Embryonic facial prominence (tissue), 1 donor: ENCODE data around the gene PRKCG.

Experiments used
- DNase-seq: peaks from one replicate; pipeline ENCODE4 v3.0.0-alpha.2; 2016; ENCODE audit errors: extremely low spot score

Gene PRKCG

DNA sequence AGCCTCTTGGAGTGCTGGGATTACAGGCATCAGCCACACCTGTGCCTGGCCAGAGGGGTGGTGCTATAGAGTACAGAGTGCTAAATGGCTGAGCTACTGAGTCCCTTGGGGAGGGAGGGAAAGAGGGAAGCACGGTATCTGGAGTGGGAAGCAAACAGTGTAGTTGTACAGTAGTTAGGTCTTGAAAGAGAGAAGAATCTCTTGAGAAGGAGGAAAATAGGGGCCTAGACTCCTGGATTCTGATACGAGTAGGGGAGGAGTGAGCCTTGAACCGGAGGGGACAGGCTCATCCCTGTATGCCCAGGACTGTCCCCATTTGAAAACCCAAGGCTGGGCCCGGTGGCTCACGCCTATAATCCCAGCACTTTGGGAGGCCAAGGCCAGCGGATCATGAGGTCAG, 9.2 kb upstream of the PRKCG start:
- DNase-seq = no peak

DNA sequence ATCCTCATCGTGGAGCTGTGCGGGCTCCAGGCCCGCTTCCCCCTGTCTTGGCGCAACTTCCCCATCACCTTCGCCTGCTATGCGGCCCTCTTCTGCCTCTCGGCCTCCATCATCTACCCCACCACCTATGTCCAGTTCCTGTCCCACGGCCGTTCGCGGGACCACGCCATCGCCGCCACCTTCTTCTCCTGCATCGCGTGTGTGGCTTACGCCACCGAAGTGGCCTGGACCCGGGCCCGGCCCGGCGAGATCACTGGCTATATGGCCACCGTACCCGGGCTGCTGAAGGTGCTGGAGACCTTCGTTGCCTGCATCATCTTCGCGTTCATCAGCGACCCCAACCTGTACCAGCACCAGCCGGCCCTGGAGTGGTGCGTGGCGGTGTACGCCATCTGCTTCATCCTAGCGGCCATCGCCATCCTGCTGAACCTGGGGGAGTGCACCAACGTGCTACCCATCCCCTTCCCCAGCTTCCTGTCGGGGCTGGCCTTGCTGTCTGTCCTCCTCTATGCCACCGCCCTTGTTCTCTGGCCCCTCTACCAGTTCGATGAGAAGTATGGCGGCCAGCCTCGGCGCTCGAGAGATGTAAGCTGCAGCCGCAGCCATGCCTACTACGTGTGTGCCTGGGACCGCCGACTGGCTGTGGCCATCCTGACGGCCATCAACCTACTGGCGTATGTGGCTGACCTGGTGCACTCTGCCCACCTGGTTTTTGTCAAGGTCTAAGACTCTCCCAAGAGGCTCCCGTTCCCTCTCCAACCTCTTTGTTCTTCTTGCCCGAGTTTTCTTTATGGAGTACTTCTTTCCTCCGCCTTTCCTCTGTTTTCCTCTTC, 8.0 kb upstream of the PRKCG start:
- DNase-seq = no peak

DNA sequence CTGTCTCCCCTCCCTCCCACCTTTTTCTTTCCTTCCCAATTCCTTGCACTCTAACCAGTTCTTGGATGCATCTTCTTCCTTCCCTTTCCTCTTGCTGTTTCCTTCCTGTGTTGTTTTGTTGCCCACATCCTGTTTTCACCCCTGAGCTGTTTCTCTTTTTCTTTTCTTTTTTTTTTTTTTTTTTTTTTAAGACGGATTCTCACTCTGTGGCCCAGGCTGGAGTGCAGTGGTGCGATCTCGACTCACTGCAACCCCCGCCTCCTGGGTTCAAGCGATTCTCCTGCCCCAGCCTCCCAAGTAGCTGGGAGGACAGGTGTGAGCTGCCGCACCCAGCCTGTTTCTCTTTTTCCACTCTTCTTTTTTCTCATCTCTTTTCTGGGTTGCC, 7.4 kb upstream of the PRKCG start:
- no peak for DNase-seq

- no peak for DNase-seq
These were observed 6.2 kb upstream of the PRKCG start for GRCh38 chr19:53875602-53876325.

GRCh38 chr19:53876651-53877224, 5.3 kb upstream of the PRKCG start:
- no peak for DNase-seq

DNA sequence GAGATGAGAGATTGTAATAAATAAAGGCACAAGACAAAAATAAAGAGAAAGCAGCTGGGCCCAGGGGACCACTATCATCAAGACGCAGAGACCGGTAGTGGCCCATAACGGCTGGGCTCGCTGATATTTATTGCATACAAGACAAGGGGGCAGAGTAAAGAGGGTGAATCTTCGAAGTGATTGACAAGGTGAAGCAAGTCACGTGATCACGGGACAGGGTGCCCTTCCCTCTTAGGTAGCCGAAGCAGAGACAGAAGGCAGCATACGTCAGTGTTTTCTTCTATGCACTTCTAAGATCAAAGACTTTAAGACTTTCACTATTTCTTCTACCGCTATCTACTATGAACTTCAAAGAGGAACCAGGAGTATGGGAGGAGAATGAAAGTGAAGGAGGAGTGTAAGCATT, 4.6 kb upstream of the PRKCG start:
- DNase-seq = no peak

- peak; percentile 5 for DNase-seq
These were observed 3.2 kb upstream of the PRKCG start for GRCh38 chr19:53878776-53879139.

GRCh38 chr19:53879140-53880081, 2.6 kb upstream of the PRKCG start:
- peak; percentile 79 for DNase-seq

DNA sequence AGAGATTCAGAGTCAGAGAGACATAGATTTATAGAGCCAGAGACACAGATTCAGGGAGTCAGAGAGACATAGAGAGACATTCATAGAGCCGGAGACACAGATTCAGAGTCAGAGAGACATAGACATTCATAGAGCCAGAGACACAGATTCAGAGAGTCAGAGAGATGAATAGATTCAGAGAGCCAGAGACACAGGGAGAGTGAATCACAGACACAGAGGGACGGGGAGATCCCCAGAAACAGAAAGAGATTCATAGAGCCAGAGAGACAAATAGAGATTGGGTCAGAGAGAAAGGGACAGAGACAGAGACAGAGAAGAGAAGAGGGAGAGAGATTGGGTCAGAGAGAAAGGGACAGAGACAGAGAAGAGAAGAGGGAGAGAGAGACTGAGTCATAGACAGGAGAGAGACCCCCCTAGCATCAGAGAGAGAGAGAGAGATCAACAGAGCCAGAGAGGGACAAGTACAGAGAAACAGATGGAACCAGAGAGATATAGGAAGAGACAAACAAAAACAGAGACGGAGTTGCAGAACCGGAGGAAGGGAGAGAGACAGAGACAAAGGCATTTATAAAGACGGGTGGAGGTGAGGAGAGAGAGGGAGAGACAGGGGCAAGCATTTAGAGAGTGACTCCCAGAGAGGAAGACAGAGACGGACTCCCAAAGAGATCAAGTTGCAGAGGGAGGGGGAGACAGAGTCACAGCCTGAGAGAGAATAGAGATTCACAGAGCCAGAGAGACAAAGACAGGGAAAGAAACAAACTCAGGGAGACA, 1.1 kb upstream of the PRKCG start:
- DNase-seq = peak; percentile 6

GRCh38 chr19:53882391-53883050, 524 bp downstream of the PRKCG start:
- no peak for DNase-seq

DNA sequence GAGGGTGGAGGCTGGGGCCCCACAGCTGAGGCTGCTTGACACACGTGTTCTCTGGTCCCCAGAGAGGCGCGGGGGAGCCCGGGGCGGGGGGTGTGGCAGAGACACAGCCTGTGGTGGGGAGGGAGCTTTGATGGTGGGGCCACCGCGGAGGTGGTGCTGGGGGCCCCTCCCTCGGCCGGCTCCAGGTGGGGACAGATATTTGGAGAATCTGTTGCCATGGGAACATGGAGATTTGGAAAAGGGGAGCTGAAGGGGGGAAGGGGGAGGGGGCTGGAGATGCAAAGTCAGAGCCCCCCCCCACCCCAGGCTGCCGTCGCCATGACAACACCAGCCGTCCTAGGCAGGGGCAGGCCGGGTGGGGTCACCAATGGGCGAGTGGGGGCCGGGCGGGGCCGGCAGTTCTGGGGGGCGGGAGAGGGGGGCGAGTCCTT, 1.2 kb downstream of the PRKCG start:
- DNase-seq = peak; percentile 4

DNA sequence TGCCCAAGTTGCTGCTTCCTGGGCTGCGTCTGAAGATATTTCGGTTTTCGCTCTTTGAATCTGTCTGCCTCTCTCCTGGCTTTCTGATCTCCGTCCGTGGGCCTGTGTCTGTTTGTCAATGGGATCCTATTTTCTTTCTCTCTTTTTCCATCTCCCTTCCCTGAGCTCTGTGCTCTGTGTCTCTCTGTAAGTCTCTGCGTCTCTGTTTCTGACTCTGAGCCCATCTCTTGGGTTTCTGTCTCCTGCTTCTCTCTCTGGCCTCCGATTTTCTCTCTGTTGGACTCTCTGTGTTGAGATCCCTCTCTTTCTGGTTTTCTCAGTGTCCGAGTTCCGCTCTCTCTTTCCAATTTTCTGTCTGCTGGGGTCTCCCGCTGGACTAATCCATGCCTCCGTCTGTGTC, 1.7 kb downstream of the PRKCG start:
- DNase-seq = no peak

GRCh38 chr19:53884256-53884655, 2.3 kb downstream of the PRKCG start:
- peak; percentile 1 for DNase-seq

GRCh38 chr19:53885036-53885435, 3.0 kb downstream of the PRKCG start:
- no peak for DNase-seq

DNA sequence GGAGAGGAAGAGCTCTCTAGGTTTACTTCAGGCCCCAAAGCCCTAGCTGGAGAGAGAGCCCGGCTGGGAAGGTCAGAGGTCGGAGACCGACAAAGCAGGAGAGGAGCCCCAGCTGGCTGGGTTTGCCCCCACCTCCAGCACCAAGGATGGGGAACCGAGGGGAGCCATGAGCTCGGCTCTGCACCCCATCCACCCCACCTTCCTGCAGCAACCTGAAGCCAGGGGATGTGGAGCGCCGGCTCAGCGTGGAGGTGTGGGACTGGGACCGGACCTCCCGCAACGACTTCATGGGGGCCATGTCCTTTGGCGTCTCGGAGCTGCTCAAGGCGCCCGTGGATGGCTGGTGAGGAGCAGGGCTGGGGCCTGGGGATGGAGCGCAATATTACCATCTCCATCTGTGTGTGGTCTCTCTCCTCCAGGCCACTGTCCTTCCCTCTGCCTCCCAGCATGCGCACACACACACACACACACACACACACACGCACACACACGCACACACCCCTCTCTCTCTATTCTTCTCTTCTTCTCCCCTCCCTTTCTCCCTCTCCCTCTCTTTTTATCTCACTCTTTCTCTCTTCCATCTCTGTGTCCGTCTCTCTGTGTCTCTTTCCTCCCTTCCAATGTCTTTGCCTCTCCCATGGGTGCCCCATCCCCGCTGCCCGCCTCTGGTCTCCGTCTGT, 10.4 kb downstream of the PRKCG start:
- no peak for DNase-seq

DNA sequence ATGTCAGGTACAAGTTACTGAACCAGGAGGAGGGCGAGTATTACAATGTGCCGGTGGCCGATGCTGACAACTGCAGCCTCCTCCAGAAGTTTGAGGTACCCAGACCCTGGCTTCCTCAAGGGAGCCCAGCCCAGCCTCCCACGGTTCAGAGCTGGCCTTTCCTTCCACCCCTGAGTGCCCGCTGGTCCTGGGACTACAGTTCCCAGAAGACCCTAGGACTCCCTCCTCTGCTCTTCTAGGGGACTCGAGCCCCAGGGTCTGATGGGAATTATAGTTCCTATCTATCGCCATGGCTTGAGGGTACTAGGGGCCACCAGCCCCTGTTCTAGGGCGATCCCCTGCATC, 11.0 kb downstream of the PRKCG start:
- DNase-seq = no peak

GRCh38 chr19:53894707-53895106, 12.7 kb downstream of the PRKCG start:
- DNase-seq = no peak

GRCh38 chr19:53896682-53897081, 14.7 kb downstream of the PRKCG start:
- no peak for DNase-seq

DNA sequence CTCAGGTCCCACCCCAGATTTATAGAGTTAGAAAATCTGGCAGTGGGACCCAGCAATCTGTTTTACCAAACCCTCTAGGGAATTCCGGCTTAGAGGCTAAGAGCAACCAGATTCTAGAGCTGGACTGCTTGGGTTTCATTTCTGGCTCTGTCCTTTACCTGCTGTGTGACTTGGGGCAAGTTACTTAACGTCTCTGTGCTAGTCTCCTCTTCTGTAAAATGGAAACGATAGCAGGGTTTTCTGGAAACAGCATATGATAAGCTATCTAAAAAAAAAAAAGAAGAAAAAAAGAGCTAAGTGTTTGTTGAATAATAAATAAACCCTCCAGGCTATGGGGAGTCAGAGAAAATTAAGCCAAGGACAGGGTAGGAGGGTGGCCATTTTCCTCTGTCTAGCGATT, 15.5 kb downstream of the PRKCG start:
- no peak for DNase-seq

GRCh38 chr19:53898166-53898565, 16.2 kb downstream of the PRKCG start:
- no peak for DNase-seq
